Measurements from ENCODE around the gene PDE10A.

GRCh38 chr6:165698868-165699267, 35.8 kb upstream of the PDE10A start:
- no peak for TF ChIP-seq CTCF (IDR thresholded peaks at IDR 0.05)
- no peak for TF ChIP-seq EP300 (IDR thresholded peaks at IDR 0.05)
- no peak for TF ChIP-seq POLR2A (IDR thresholded peaks at IDR 0.05)

All from sigmoid colon (tissue), 4 donors.